ENCODE measurements around the gene LRMDA.

Gene LRMDA

GRCh38 chr10:76073524-76073923 lies 642.1 kb downstream of the LRMDA start:
- DNase-seq = no peak

DNA sequence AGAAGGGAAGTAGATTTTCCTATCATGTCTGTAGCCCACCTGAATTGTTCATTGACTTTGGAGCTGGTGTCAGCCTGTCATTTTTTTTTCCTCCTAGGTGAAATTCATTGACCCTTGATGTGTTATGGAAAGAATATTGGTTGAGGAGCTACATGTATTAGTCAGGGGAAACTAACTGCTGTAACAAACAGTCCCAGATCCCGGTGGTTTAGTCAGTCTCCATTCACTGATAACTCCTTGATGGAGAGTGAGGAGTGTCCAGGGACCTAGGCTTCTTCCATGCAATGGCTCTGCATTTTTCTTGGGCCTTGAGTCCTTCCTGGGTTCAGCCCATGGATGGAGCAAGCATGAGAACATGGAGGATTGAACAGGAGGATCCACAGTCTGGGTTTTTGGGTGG lies 643.2 kb downstream of the LRMDA start:
- no peak for DNase-seq

GRCh38 chr10:76080451-76080850 lies 649.0 kb downstream of the LRMDA start:
- peak; percentile 18 for DNase-seq

DNA sequence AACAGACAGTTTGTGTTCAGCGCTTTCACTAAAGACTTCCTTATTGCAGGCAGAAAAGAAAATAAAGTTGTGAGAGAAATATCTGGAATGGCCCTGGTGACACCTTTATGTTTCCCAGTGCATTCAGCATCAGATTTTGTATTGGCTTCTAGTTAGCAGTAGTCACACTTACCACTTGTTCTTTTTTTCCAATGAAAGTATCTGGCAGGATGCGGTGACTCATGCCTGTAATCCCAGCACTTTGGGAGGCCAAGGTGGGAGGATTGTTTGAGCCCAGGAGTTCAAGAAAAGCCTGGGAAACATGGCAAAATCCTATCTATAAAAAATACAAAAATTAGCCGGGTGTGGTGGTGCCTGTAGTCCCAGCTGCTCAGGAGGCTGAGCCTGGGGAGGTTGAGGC lies 649.6 kb downstream of the LRMDA start:
- no peak for DNase-seq

DNA sequence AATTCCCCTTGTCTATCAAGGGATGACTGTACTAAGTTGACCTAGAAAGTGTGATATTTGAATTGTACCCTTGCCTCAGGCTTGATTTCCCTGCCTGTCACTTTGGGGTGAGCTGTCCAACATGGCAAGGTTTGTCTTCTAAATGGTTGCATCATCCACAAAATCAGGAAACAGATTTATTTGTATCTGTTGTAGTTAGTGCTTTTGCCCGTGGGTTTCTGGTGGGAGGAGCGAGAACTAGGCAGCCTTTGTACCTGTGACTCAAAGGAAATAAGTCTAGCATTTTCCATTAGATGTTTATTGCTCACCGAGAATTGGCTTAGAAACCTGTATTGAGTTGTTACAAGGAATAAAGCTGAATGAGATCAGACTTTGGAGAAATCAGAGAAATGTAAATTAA lies 650.8 kb downstream of the LRMDA start:
- DNase-seq = no peak

- no peak for DNase-seq
These were observed 651.5 kb downstream of the LRMDA start for GRCh38 chr10:76082956-76083355.

DNA sequence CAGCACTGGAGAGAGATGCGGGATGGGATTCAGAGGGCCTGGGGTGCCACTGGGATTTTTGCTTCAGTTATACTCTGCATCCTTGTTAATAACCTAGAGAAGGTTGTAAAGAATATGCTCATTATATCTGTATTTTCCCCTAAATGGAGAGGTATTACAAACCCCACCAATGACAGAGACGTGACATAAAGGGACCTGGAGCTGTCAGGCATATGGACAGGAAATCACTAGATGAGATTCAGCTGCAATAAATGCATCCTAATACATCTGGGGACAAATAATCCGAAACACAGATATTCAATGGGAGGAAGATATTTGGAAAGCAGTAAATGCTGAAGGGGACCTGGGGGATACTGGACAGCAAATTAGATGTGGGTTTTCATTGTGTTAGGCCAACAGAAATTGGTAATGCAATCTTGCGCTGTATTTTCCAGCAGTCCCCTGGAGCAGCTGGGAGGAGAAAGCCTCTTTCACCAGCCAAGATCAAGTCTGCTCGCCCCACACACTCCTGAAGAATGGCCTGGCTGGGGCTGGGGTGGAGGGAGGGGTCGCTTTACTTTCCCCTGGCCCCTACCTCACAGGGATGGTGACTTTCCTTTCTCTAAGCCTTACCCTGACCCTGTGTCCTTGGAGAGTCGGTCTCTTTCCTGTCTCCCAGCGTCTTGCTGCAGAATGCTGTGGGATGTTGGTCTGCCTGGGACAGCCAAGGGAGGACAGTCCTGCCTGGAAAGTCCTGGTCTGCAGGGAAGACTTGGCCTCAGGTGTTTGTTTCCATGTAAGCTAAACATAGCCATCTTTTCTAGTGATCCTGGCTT lies 653.8 kb downstream of the LRMDA start:
- no peak for DNase-seq

DNA sequence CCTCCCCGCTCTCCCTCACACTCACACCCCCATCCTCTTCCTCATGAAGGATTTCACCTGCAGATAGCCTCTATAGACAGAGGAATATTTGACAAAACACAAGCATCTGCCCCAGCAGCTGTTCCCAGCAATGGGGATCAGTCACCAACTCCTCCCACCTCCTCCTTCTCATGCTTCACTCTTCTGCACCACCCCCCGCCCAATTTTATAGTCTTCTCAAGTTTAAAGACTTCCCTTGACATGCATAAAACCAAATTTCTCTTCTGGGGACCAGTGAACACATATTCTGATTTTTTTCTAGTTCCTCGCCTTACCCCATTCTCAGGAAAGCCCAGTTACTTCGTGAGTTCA lies 654.4 kb downstream of the LRMDA start:
- no peak for DNase-seq

GRCh38 chr10:76086170-76086760 lies 654.8 kb downstream of the LRMDA start:
- no peak for DNase-seq

DNA sequence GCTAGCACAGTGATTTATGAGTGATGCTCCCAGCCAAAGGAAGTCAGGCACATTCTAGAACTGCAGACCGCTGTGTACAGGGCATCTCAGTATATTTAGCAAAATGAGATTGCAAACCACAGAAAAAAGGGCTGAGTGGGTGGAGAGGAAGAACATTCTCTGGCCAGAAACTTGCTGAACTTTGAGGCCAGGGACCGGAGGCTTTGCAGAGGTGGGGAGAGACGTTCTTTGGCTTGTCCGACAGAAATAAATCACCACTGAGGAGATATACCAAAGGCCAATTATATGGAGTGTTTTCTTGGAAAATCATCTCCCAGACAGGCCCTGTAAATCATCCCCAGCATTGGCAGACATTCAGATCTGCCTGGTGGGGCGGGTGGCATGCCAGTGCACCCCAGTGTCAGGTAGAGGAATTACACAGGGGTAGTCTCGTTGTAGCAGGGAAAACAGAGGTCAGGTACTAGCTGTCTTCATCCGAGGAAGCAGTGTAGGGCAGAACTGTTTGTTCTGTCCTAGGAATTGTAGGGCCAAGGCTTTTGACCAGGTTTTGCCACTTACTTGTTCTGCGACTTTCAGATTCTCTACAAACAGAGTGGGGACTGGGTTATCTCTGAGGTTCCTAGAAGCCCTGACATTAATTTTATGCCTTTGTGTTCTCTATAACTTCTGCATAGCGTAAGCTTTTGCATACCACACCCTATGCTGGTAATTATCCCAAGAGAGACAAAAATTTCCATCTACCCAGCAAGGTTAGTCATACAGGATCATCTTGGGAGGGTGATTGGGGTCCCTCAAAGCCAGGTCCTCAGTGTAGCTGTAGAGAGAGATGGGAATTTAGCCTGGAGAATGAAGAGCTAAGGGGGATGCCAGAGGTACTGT lies 655.6 kb downstream of the LRMDA start:
- peak; percentile 55 for DNase-seq

DNA sequence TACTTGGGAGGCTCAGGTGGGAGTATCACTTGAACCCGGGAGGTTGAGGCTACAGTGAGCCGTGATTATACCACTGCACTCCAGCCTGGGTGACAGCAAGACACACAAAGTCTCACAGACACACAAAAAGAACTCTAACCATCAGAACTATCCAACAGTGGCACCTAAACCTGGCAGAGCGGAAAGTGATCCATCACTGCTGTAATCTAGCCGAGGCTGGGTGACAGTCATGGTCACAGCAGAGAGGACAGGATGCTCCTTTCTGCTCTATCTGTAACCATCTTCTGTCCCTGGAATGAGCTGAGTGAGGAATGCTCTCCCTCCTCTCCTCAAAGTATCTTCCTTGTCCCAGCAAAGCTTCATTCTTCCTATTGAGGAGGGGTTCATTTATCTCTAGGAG lies 656.6 kb downstream of the LRMDA start:
- DNase-seq = no peak

GRCh38 chr10:76088980-76089379 lies 657.6 kb downstream of the LRMDA start:
- no peak for DNase-seq

GRCh38 chr10:76089556-76090180 lies 658.2 kb downstream of the LRMDA start:
- DNase-seq = no peak

DNA sequence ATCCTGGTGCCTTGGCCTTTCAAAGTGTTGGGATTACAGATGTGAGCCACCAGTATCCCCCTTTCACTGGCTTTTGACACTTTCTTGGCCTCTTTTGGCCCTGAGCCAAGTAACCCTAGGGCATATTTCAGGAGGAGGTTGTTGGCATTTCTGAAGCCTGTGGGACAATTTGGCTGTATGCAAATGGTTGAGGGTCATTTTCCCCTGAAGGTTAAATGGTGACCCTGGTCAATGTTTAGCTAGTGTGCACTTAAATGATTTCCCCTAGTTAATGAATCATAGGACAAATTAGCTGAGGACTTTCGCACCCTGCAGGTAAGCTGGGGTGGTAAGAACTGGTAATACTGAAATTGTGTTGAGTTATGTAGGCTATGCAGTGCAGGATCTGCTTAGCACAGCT lies 660.5 kb downstream of the LRMDA start:
- no peak for DNase-seq

- no peak for DNase-seq
These were observed 675.2 kb downstream of the LRMDA start for GRCh38 chr10:76106611-76107010.

DNA sequence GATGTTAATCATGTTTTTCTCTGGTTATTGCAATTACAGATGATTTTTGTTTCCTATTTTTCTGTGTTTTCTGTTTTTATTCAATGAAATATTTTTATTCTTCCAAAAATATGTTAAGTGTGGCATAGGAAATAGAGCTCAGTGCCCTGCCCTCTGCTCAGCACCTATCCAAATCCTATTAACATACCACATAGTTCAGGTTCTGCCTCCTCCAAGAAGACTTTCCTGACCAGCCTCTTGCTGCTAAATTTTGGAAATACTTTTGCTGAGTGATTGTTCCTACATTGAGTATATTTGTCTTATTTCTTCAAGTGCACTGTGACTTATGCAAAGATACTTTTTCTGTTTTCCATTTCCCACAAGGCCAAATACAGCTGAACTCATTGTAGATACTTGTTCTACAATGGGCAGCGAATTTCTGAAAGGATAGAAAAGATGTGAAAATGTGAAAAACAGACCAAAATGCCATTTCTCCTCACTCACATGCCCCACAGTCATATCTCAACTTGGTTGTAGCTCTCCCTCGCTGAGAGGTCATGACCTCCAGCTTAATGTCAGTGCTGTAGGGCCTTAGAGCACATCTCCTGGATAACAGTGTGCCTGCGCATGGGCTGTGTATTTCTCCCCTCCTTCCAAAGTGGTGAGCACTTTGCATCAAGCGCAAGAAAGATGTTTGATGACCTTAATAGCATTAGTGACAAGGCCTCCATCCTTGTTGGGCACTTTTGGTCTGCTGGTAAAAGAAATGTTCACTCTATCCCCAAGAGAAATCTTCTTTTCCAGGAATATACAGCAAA lies 677.3 kb downstream of the LRMDA start:
- no peak for DNase-seq

DNA sequence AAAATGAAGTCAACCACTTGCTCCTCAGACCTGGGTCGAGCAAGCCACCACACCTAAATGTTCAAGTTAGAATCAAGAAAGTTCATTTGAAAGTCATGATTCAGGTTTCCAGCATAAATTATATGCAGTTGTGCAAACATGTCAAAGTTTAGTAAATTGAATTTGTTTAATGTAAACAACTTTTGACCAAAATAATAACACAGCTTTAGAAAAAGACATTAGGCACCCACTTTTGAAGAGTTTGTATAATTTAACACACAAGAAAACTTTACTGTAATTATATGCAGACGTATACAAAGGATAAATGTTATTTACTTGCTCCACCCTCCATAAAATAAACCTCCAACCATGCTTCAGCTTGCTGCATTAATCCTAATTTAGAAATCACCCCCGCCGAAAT lies 680.0 kb downstream of the LRMDA start:
- no peak for DNase-seq

GRCh38 chr10:76111986-76112825 lies 680.8 kb downstream of the LRMDA start:
- DNase-seq = no peak

DNA sequence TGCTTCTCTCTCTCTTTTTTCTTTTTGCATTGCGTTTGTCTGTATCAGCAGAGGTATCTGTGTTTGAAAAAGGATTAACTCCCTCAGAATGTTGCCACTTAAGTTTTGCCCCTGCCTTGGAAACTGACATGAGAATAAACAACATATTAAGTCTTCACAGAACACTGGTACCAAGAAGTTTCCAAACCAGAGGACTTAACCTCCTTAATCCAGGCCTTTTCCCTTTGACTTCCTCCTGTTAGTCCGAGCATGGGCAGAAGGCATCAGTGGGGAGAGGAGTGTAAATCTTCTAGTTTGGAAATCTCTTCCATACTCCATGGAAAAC lies 681.4 kb downstream of the LRMDA start:
- DNase-seq = no peak

- peak; percentile 4 for DNase-seq
These were observed 682.5 kb downstream of the LRMDA start for GRCh38 chr10:76113952-76114351.

- no peak for DNase-seq
These were observed 683.2 kb downstream of the LRMDA start for GRCh38 chr10:76114581-76115001.

- no peak for DNase-seq
These were observed 683.7 kb downstream of the LRMDA start for GRCh38 chr10:76115131-76115470.
